HUES6 (cell line): Measurements from ENCODE around the gene NFU1.

Experiments
- H3K27ac ChIP-seq: 2 replicates; pipeline ENCODE4 v1.7.0; 2013; ENCODE audit warnings: low read depth, mild to moderate bottlenecking, low read length, inconsistent platforms
- H3K27me3 ChIP-seq: 2 replicates; pipeline ENCODE4 v1.6.1; 2013; ENCODE audit warnings: low read length; ENCODE audit not compliant: control insufficient read depth, insufficient read depth
- H3K36me3 ChIP-seq: 2 replicates; pipeline ENCODE4 v1.6.1; 2013; ENCODE audit warnings: low read length; ENCODE audit not compliant: control insufficient read depth, insufficient read depth
- H3K4me1 ChIP-seq: 2 replicates; pipeline ENCODE4 v1.6.1; 2013; ENCODE audit warnings: low read length; ENCODE audit not compliant: control insufficient read depth, insufficient read depth
- H3K4me3 ChIP-seq: 2 replicates; pipeline ENCODE4 v1.5.1; 2013; ENCODE audit warnings: low read depth, low read length
- H3K9ac ChIP-seq: one replicate; pipeline ENCODE4 v1.6.1; 2013; ENCODE audit warnings: mild to moderate bottlenecking, low read length
- H3K9me3 ChIP-seq: 2 replicates; pipeline ENCODE4 v1.6.1; 2013; ENCODE audit warnings: low read depth, low read length; ENCODE audit not compliant: control insufficient read depth, insufficient read depth

Gene NFU1

DNA sequence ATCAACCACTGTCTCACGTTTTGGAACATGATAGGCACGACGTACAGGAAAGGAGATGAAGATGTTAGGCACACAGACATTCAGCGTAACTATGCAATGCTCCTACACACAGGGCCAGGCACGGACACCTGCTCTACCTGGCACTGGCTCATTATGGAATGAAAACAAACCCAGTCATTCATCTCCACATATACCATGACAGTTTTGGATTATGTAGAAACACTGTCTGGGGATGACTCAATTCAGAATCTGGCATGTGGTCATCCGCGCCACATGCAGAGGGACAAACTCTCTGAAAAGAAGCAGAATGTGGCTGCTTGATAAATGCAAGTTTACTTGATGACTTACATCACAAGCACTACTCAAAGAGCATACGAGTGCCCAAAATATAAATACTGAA, 29.5 kb upstream of the NFU1 start:
- Histone ChIP-seq H3K9me3 (no peaks in the 10 kb centered on the region), H3K36me3 (peaks cover 12% of the 10 kb centered on the region)

DNA sequence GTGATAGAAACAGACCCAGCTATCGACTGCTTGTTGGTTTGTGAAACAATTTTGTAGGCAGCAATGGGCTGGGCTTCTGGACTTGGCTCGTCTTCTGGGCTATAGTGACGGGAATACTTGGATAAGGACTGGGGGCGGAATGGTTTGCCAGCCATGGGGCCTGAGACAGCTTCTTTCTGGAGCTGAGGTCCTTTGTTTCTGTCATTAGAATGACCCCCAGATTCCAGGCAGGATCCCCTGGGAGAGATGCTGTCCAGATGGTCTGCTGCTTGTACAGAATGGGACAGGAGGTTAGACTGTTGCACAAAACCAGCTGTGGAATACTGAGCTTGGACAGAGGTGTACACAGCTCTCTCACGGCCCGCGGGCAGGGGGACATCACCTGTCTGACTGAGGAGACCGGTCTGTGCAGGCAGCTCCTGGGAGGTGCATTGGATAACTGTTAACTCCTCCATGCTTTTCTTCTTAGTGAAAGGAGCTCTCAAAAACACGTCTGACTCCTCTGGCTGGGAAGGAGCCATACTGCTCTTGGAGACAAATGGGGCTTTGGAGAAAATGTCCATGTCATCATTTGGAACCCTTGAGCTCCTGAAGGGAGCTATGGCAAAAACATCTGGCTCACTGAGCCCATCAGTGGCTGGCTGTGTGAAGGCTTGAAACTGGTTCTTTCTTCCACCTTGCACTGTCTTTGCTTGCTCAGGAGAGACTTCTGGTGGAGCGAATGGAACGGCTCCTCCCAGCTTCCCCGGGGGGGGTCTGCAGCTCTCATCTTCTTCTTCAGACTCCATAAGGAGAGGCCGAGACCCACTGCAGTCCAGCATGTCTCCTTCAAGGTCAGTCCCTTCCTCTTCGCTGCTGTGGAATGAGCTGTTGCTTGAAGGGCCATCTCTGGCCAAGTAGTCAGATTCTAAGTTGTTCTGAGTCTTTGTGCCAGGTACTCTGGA, 28.6 kb upstream of the NFU1 start:
- H3K9me3 ChIP-seq: no peaks in the 10 kb centered on the region
- peaks cover 17% of the 10 kb centered on the region; the same call in 1 of the 2 replicates for H3K4me1 ChIP-seq
- no peak overlapping the region for H3K27ac ChIP-seq
- no peaks in the 10 kb centered on the region for H3K27me3 ChIP-seq
- no peak overlapping the region for H3K4me3 ChIP-seq
- H3K9ac ChIP-seq: no peak overlapping the region
- H3K36me3 ChIP-seq: peaks cover 12% of the 10 kb centered on the region

More for the DNA sequence above, 29.5 kb upstream of the NFU1 start:
- Histone ChIP-seq H3K4me3 (no peak overlapping the region), H3K9ac (no peak overlapping the region), H3K27ac (no peak overlapping the region), H3K4me1 (peaks cover 21% of the 10 kb centered on the region), H3K27me3 (no peaks in the 10 kb centered on the region)

DNA sequence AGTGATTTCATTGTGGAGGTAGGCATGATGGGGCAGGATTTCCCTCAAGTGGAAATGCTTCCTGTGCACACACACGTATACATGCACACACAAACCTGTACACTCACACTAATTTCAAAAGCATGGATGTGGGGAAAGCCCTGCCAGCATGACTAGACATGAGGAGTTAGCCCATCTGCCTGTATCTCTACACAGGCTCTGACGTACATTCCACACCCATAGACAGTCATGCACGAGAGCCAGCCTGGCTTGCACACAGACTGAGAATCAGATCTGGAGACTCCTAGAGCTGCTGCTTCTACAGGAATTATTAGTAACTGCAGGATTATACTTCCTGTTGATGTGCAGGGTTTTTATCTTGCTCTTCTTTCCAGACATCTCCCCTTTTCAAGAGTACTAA, 27.3 kb upstream of the NFU1 start:
- Histone ChIP-seq H3K27me3 (no peaks in the 10 kb centered on the region), H3K9me3 (no peaks in the 10 kb centered on the region), H3K4me1 (peaks cover 5% of the 10 kb centered on the region; the same call in 1 of the 2 replicates), H3K9ac (no peak overlapping the region), H3K36me3 (peaks cover 12% of the 10 kb centered on the region), H3K4me3 (no peak overlapping the region), H3K27ac (no peak overlapping the region)

DNA sequence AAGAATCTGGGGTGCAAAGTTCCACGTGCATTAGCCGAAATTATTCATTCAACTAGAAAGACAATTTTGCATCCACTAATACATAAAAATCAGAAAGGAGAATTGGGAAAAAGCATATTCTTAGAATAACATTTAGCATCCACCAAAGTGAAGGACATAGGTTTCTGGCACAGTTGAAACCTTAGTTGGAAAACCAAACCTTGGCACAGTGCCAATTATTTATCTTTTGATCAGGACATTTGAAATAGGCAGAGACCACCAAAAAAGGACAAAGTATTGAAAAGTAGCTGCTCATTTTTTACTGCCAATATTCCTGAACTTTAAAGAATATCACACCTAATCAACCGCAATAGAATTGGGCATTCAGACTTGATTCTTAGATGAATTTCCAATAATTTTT, 25.5 kb upstream of the NFU1 start:
- no peak overlapping the region for H3K27ac ChIP-seq
- H3K9me3 ChIP-seq: no peaks in the 10 kb centered on the region
- H3K9ac ChIP-seq: no peak overlapping the region
- H3K27me3 ChIP-seq: no peaks in the 10 kb centered on the region
- H3K4me3 ChIP-seq: no peak overlapping the region
- no peaks in the 10 kb centered on the region; the same call in 1 of the 2 replicates for H3K4me1 ChIP-seq
- H3K36me3 ChIP-seq: peaks cover 12% of the 10 kb centered on the region

DNA sequence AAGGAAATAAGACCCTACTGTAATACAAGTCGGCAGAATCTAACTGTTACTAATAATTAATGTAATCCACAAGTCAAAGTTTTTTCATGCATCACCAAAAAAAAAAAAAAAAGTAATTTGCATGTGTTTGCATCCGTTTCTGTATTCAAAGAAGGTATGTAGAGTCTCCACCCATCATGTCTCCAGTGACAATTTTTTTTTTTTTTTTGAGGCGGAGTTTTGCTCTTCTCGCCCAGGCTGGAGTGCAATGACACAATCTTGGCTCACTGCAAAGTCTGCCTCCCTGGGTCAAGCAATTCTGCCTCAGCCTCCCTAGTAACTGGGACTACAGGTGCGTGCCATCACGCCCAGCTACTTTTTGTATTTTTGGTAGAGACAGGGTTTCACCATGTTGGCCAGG, 24.2 kb upstream of the NFU1 start:
- Histone ChIP-seq H3K4me1 (no peaks in the 10 kb centered on the region; the same call in 1 of the 2 replicates), H3K36me3 (peaks cover 12% of the 10 kb centered on the region), H3K4me3 (no peak overlapping the region), H3K9ac (no peak overlapping the region), H3K9me3 (no peaks in the 10 kb centered on the region), H3K27ac (no peak overlapping the region), H3K27me3 (no peaks in the 10 kb centered on the region)

DNA sequence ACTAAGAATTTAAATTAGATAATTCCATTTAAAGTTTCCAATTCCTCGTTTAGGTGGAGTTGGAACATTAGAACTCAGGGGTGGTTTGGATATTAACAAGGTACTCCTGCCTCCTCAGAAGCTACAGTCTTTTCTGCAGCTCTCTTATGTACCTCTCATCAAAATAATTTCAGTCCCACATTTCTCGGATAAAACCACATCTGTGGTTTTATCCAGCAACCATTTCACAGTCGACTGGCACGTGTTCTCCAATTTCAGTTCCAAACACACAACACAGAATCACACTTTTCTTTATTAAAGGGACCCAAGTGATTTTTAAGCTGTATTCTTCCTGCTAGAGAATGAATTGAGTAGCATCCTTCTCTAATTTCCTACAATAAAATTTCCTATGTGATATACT, 22.7 kb upstream of the NFU1 start:
- no peak overlapping the region for H3K9ac ChIP-seq
- H3K4me3 ChIP-seq: no peak overlapping the region
- H3K27ac ChIP-seq: no peak overlapping the region
- H3K36me3 ChIP-seq: no peaks in the 10 kb centered on the region
- no peaks in the 10 kb centered on the region; the same call in 1 of the 2 replicates for H3K4me1 ChIP-seq
- H3K9me3 ChIP-seq: no peaks in the 10 kb centered on the region
- H3K27me3 ChIP-seq: no peaks in the 10 kb centered on the region

DNA sequence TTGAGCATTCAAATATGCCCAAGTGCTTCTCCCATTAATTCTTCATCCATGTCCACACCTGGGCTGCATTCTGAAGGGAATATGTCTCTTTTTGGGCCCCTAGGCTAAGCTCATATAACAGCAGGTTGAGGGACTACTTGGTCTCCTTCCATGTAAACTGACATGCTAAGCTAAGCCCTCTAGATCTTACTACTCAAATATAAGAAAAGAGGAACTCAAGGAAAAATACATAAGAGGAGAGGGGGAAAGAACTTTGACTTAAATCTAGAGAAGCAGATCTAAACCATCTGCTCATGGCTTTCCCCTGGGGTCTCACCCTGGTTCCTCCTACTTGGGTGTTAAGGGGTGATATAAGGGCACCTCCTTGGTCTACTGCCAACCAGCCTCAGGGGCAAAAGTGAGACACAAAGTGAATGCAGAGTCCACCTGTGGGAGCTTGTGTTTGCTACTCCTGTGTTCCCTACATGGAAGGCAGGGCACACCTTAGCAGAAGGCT, 19.8 kb upstream of the NFU1 start:
- no peaks in the 10 kb centered on the region for H3K36me3 ChIP-seq
- H3K4me1 ChIP-seq: peaks cover 14% of the 10 kb centered on the region
- H3K9ac ChIP-seq: no peak overlapping the region
- no peak overlapping the region for H3K27ac ChIP-seq
- no peaks in the 10 kb centered on the region for H3K9me3 ChIP-seq
- no peaks in the 10 kb centered on the region for H3K27me3 ChIP-seq
- H3K4me3 ChIP-seq: no peak overlapping the region

DNA sequence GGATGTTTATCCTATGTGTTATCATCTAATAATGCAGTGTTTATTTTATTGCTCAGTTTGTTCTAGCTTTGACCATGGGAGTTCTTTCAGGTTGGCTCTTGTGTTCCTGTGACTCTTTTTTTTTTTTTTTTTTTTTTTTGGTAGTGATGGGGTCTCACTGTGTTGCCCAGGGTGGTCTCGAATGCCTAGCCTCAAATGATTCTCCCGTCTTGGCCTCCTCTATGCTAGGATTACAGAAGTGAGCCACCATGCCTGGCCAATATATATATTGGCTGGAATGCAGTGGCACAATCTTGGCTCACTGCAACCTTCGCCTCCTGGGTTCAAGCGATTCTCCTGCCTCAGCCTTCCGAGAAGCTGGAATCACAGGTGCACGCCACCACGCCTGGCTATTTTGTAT, 18.9 kb upstream of the NFU1 start:
- no peak overlapping the region for H3K27ac ChIP-seq
- H3K4me1 ChIP-seq: peaks cover 22% of the 10 kb centered on the region
- no peak overlapping the region for H3K4me3 ChIP-seq
- no peaks in the 10 kb centered on the region for H3K27me3 ChIP-seq
- H3K9ac ChIP-seq: no peak overlapping the region
- no peaks in the 10 kb centered on the region for H3K9me3 ChIP-seq
- no peaks in the 10 kb centered on the region for H3K36me3 ChIP-seq

DNA sequence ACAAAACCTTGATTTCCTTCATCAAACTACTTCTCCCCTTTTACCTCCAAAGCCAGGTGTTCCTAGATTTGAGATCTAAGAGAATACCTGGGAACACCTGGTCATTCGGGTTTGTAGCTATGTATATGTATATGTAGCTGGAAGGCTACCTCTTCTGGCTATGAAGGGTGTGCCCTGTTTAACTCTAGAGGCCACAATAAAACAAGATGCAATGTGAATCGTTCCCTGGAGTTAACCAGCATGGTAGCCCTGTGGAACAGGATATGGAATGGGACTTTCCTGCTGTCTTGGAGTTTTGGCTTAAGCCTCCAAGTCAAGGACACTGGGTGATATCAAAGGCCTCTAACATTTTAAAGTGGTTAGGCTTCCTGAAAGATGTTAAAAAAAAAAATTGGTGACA, 17.7 kb upstream of the NFU1 start:
- Histone ChIP-seq H3K9me3 (no peaks in the 10 kb centered on the region), H3K36me3 (no peaks in the 10 kb centered on the region), H3K4me1 (peaks cover 33% of the 10 kb centered on the region), H3K4me3 (no peak overlapping the region), H3K27me3 (no peaks in the 10 kb centered on the region), H3K9ac (no peak overlapping the region), H3K27ac (no peak overlapping the region)

DNA sequence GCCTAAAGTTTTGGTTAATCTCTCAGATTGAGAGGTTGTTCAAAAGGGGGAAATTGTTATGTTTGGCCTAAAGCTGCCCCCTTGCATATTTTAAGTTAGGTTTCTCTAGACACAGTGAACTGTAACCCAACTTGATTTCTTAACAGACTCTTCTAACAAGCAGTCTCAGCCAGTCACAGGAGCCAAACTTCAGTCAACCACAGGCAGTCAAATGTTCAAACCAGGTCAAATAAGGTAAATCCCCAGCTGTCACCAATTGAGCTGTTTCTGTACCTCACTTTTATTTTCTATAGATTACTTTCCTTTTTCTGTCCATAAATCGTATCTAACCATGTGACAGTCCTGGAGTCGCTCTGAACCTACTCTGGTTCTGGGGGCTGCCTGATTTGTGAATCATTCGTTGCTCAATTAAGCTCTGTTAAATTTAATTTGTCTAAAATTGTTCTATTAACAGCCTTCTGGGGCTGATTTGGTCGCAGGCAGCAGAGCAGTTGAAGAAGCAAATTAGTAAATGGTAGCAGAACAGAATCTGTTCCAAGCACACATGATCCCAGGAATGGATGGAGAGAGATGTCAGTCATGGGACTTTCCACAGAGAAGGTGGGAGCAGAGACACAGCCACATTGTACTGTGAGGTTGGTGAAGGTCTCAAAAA, 16.4 kb upstream of the NFU1 start:
- Histone ChIP-seq H3K36me3 (no peaks in the 10 kb centered on the region), H3K27me3 (no peaks in the 10 kb centered on the region), H3K9me3 (no peaks in the 10 kb centered on the region), H3K4me1 (peaks cover 40% of the 10 kb centered on the region), H3K9ac (no peak overlapping the region), H3K4me3 (no peak overlapping the region), H3K27ac (no peak overlapping the region)

DNA sequence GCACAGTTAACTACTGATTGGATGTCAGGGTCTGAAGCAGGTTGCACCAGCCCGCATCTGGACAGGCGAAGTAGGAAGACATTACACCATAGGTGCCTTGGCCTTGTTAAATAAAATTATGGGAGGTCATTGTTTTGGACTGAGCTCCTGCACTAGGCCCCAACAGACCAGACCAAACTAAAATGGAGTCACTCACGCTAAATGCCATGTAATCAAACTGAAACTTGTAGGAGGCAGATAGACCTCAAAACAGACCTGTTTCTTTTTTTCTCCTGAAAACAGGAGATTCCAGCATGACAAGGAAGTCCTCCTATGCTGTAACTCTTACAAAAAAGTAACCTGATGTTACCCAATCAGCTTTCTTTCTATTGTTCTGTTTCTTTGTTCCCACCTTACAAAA, 15.5 kb upstream of the NFU1 start:
- Histone ChIP-seq H3K9me3 (no peaks in the 10 kb centered on the region), H3K4me3 (no peak overlapping the region), H3K36me3 (no peaks in the 10 kb centered on the region), H3K27me3 (no peaks in the 10 kb centered on the region), H3K27ac (peak overlapping the region; percentile 64; the same call in 1 of the 2 replicates), H3K4me1 (peaks cover 40% of the 10 kb centered on the region), H3K9ac (no peak overlapping the region)
